Spinal cord (tissue), 10 donors: ENCODE data around the gene ZSCAN12. TPM values are rescaled to one million over a fixed set of nuclear protein-coding genes. Genes with fewer than 3 reads are reported as not detected.

Source experiments
- DNase-seq, 6 donors: peaks; one replicate each; pipeline versions ENCODE4 v3.0.0 to v3.0.0-alpha.2; 2013 to 2015; ENCODE audit warnings: low spot score in 6 of 6, low read depth in 4 of 6
- H3K27ac ChIP-seq: one replicate; pipeline ENCODE4 v1.5.1; 2013; ENCODE audit warnings: low read depth, low read length, control low read depth
- H3K27me3 ChIP-seq: one replicate; pipeline ENCODE4 v1.6.1; 2013; ENCODE audit warnings: low read length; ENCODE audit not compliant: control insufficient read depth, insufficient read depth
- H3K36me3 ChIP-seq: one replicate; pipeline ENCODE4 v1.6.1; 2013; ENCODE audit warnings: low read length; ENCODE audit not compliant: control insufficient read depth, insufficient read depth
- H3K4me1 ChIP-seq: one replicate; pipeline ENCODE4 v1.6.1; 2013; ENCODE audit warnings: low read length; ENCODE audit not compliant: control insufficient read depth, insufficient read depth
- H3K4me3 ChIP-seq: one replicate; pipeline ENCODE4 v1.5.1; 2013; ENCODE audit warnings: low read depth, low read length, control low read depth
- H3K9me3 ChIP-seq: one replicate; pipeline ENCODE4 v1.6.1; 2013; ENCODE audit warnings: low read length; ENCODE audit not compliant: control insufficient read depth, insufficient read depth
- WGBS: methylation state at CpG from one replicate; pipeline ENCODE4 v1.1.5; 2013; ENCODE audit warnings: missing lambda C conversion rate; ENCODE audit not compliant: insufficient coverage; 5-methylcytosine and 5-hydroxymethylcytosine counted together
- polyA plus RNA-seq, 2 donors: library from polyadenylated mRNA; unstranded; fragments of 120-200 nt; gene quantifications; one replicate each; pipeline ENCODE4 v1.2.1, GENCODE V29; 2013; ENCODE audit not compliant: insufficient read length in 2 of 2
- total RNA-seq, 2 donors: library from RNA; depleted of rRNA in 1 of 2; stranded (reverse); fragments of 120-200 nt in 1 of 2; fragments of >200 nt in 1 of 2; gene quantifications; one replicate each; pipeline versions ENCODE4 v1.2.3 to v1.2.4, GENCODE V29; 2013 to 2014
- donor health status: healthy.

The ZSCAN12 gene
- total and polyA plus RNA-seq, 4 donors, result 7.5 to 12.9 (median 10.1) TPM

DNA sequence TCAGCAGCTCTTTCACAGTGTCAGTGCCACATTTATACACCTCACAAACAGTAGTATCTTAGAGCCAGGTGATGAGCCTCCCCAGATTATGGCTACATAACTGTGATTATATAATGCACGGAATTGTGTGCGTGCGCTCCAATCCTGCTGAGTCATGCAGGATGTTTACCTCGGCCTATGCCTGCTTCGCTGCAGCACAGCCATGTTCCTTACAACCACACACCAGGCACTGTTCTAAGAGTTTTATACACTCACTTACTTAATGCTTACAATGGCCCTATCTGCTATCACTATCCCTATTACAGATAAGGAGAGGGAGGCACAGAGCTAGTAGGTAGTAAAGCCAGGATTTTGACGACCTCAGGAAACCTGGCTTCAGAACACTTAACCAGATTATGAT, 42.5 kb downstream of the ZSCAN12 start:
- no peaks in the 10 kb centered on the region for H3K27me3 ChIP-seq
- H3K27ac ChIP-seq, result no peak overlapping the region
- H3K36me3 ChIP-seq, result peaks cover 12% of the 10 kb centered on the region
- H3K9me3 ChIP-seq, result no peaks in the 10 kb centered on the region
- 100% methylated on average over 3 of the region's 6 CpGs for WGBS
- no peak for DNase-seq
- H3K4me1 ChIP-seq, result peaks cover 20% of the 10 kb centered on the region
- no peak overlapping the region for H3K4me3 ChIP-seq

DNA sequence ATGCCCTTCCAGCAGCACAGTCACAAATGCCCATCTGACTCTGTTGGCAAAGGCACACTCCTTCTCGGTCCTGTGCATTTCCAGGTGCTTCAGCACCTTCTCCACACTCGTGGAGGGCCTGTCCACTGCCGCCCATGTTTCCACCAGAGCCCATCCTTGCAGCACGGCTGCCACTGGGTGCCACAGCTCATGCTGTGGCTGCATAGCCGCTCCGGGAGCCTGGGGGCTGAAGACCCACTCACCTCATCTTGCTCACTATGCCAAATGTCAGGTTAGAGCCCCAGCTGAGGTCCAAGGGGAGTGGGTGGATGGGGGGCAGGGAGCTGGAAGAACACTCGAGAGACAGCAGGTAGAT, 42.9 kb downstream of the ZSCAN12 start:
- Histone ChIP-seq H3K9me3 (no peaks in the 10 kb centered on the region), H3K36me3 (peaks cover 9% of the 10 kb centered on the region), H3K27me3 (no peaks in the 10 kb centered on the region), H3K4me3 (no peak overlapping the region), H3K4me1 (peaks cover 20% of the 10 kb centered on the region), H3K27ac (peak overlapping the region; percentile 92)
- DNase-seq, result no peak
- WGBS, result 73% methylated on average over 3 of the region's 7 CpGs

DNA sequence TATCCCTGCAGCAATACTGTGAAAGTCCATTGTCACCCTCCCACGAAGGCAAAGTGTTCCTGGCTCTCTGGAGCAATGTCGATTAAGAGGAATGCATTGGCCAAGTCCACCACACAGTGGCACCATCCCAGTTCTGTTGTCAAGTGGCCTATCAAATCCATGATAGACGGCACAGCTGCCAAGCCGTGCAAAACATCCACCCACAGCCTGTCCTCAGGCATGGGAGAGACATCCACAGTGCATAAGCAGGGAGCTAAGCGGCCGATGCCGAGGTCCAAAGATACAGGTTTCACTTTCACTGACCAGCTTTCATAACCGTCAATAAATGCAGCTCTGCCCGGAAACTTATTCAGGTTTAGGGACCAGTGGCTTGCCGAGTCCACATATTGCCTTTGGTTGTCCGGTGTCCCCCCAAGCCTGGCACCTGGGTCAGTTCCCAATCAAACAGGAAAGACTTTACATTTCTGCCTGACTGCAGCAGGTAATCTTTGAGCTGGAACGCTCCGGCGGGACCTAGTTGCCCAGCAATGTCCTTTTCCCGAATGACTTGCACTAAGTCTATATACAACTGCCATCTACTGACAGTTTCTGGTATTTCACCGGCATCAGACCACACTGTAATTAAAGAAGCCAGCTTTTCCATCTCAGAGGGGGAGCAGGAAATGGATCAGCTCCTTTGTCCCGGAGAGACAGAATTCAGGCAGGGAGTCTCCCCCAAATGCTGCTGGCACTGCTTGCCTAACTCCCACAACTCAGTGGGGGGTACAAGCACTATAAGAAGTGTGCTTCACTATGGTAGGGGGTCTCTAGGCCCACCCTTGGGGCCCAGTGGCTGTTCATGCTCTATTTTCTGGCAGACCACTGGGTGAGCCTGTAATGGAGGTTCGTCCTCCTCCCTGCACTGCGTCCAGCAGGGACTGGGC, 43.5 kb downstream of the ZSCAN12 start:
- H3K27me3 ChIP-seq, result no peaks in the 10 kb centered on the region
- peak overlapping the region; percentile 92 for H3K27ac ChIP-seq
- 7% methylated on average over 18 of the region's 19 CpGs for whole genome bisulfite sequencing
- H3K4me1 ChIP-seq, result peaks cover 20% of the 10 kb centered on the region
- H3K4me3 ChIP-seq, result peak overlapping the region; percentile 83
- DNase-seq, result peak; percentile 71 to 96 (median 82)
- H3K36me3 ChIP-seq, result peaks cover 8% of the 10 kb centered on the region
- H3K9me3 ChIP-seq, result no peaks in the 10 kb centered on the region

DNA sequence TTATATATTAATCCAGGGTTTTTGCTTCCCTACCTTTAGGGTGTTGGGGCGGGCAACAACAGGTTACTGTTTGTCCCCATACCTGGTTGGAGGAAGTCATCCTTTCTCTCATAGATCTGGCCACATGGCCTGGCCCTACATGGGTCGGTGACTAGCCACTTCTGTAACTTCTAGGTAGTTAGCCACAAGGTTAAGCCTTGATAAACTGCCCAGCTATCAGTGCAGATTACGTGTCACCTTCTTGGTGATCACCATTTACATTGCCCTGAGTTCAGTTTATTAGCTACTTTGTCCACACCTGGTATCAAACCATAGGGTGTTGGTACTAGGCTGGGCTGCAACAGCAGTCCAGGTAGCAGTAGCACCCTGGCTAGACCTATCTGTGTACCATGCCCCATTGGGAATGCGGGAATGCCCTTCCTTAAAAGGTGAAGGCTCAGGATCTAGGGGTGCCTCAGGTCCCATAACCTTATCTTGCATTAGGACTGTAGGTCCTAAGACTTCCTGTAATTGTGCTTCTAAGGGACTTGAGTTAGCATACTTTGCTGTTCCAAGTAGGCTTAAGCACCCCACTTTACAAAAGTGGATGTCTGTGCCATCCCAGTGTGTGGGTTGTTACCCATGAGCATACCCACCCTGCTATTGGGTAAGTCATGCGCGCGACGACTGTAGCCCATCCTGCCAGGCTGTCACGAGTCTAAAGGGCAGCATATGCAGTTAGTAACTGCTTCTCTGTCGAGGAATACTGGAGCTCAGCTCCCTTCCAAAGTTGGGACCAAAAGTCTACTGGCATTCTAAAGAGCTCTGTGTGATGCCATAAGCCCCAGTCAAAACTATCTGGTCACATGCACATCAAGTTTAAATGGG, 44.6 kb downstream of the ZSCAN12 start:
- 94% methylated on average over 9 of the region's 10 CpGs for WGBS
- H3K4me1 ChIP-seq, result peaks cover 20% of the 10 kb centered on the region
- H3K9me3 ChIP-seq, result no peaks in the 10 kb centered on the region
- peaks cover 8% of the 10 kb centered on the region for H3K36me3 ChIP-seq
- H3K4me3 ChIP-seq, result no peak overlapping the region
- DNase-seq, result no peak
- H3K27me3 ChIP-seq, result no peaks in the 10 kb centered on the region
- peak overlapping the region; percentile 92 for H3K27ac ChIP-seq

DNA sequence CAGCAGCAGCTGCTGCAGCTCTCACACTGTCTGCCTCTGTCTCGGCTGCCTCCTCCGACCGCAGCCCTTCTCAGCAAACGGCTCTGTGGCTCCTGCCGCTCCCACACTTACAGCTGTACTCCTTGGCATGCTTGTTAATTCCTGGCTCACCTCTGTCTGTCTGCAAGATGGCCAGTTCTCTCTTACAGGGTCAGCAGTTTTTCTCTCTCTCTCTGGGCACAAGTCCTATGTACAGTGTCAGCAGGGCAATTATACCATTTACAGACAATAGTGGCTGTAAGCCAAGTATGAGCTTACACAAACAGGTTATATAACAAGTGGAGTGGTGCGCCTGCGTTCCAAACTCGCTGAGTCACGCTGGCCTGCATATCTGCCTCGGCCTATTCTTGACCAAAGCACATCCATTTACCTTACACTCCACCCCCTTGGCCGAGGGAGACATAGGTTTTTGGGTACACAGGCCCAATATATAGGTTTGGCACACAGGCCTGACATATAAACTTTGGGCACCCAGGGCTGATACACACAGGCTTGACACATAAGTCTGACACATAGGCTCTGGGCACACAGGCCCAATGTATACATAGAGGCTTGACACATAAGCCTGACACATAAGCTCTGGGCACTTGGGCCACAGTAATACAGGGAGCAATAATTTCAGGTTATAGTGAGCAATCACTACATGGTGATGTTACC, 45.4 kb downstream of the ZSCAN12 start:
- WGBS, result 97% methylated on average over 11 of the region's 11 CpGs
- H3K27ac ChIP-seq, result no peak overlapping the region
- no peak for DNase-seq

DNA sequence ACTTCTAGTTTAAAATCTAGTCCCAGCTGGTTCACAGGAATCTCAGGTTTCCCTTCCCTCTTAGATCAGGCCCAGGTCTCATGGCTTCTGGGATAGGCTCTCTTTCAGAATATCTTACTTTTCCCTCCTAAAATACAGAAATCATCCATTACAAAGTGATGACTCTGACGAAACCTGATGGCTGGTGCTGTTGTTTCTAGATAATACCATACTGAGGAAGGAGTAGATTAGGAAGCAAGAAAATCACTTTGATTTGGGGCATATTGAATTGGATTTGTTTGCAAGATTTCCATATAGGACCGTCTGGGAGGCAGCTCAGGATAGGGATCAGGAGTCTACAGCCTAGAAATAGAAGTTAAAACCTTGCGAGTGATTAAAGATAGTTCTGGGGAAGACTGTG, 46.2 kb downstream of the ZSCAN12 start:
- no peak overlapping the region for H3K27ac ChIP-seq
- no peak for DNase-seq
- WGBS, result no CpG with 5 or more reads among the region's 3 CpGs
- H3K27me3 ChIP-seq, result no peaks in the 10 kb centered on the region
- H3K4me1 ChIP-seq, result peaks cover 20% of the 10 kb centered on the region
- H3K36me3 ChIP-seq, result peaks cover 4% of the 10 kb centered on the region
- H3K4me3 ChIP-seq, result no peak overlapping the region
- no peaks in the 10 kb centered on the region for H3K9me3 ChIP-seq

More for the DNA sequence above, 45.4 kb downstream of the ZSCAN12 start:
- H3K4me3 ChIP-seq, result no peak overlapping the region
- no peaks in the 10 kb centered on the region for H3K9me3 ChIP-seq
- H3K4me1 ChIP-seq, result peaks cover 20% of the 10 kb centered on the region
- H3K27me3 ChIP-seq, result no peaks in the 10 kb centered on the region
- peaks cover 4% of the 10 kb centered on the region for H3K36me3 ChIP-seq

DNA sequence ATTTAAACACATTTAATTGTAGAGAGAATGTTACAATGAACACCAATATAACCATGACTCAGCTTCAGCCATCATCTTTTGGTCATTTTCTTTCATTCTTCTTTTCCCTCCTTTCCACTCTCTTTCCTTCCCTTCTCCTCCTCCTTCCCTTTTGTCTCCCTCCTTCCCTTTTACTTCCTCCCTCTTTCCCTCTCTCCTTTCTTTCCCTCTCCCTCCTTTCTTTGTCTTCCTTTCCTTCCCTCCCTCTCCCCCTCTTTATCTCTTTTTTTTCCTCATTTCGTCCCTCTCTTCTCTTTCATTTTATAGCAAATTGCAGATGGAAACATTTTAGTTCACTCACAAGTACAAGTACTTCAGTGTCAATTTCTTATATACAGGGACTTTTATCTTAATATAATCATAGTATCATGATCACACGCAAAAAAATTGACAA, 48.0 kb downstream of the ZSCAN12 start:
- no peak for DNase-seq
- Histone ChIP-seq H3K4me3 (no peak overlapping the region), H3K4me1 (peaks cover 17% of the 10 kb centered on the region), H3K27ac (no peak overlapping the region), H3K27me3 (peaks cover 2% of the 10 kb centered on the region), H3K36me3 (peaks cover 4% of the 10 kb centered on the region), H3K9me3 (no peaks in the 10 kb centered on the region)
- WGBS, result no CpG with 5 or more reads among the region's 2 CpGs

DNA sequence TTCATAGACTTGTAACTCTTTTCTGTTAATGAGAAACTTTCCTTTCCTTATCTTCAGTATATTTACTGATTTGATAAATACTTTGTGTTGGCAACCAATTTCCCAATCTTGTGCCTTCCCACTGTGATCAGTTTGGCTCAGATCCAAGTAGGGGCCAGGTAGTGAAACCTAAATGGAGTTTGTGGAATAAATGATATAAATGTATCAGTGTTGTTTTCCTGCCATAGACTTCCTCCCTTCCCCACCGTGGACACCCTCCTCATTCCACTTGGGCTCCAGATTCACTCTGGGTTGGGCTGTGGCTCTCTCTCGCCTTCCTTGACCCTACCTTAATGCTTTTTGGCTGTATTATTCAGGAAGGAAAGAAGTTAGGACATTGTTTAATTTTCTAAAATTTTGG, 48.5 kb downstream of the ZSCAN12 start:
- peak overlapping the region; percentile 2 for H3K4me3 ChIP-seq
- H3K27ac ChIP-seq, result no peak overlapping the region
- H3K36me3 ChIP-seq, result peaks cover 4% of the 10 kb centered on the region

More for the DNA sequence above, 48.5 kb downstream of the ZSCAN12 start:
- no peak for DNase-seq
- Histone ChIP-seq H3K4me1 (peaks cover 13% of the 10 kb centered on the region), H3K9me3 (no peaks in the 10 kb centered on the region), H3K27me3 (peaks cover 5% of the 10 kb centered on the region)
- no CpG with 5 or more reads among the region's 2 CpGs for WGBS
